Neural progenitor cell (in vitro differentiated cells): ENCODE measurements around the gene OR10D3. TPM values are rescaled to one million over a fixed set of nuclear protein-coding genes. Genes with fewer than 3 reads are reported as not detected.

Experiments
- DNase-seq: peaks from one replicate; pipeline ENCODE4 v3.0.0-alpha.2; 2016; ENCODE audit warnings: low spot score
- H2AFZ ChIP-seq: fragments of 200-600 bp; sonication (generic); replicated peaks from 2 replicates; pipeline ENCODE4 v1.6.1; 2016; ENCODE audit warnings: antibody characterized with exemption
- H3F3A ChIP-seq: fragments of 200-600 bp; sonication (generic); 2 replicates; pipeline ENCODE4 v1.6.1; 2016; ENCODE audit warnings: antibody characterized with exemption, low read depth
- H3K27ac ChIP-seq: fragments of 200-600 bp; sonication (generic); 2 replicates; pipeline ENCODE4 v1.5.1; 2016; ENCODE audit warnings: mild to moderate bottlenecking
- H3K27me3 ChIP-seq: fragments of 200-600 bp; sonication (generic); 2 replicates; pipeline ENCODE4 v1.6.1; 2016; ENCODE audit warnings: mild to moderate bottlenecking, moderate library complexity
- H3K36me3 ChIP-seq: fragments of 200-600 bp; sonication (generic); 2 replicates; pipeline ENCODE4 v1.5.1; 2016
- H3K4me1 ChIP-seq: fragments of 200-600 bp; sonication (generic); 2 replicates; pipeline ENCODE4 v1.6.1; 2016; ENCODE audit warnings: mixed run types
- H3K4me2 ChIP-seq: fragments of 200-600 bp; sonication (generic); 2 replicates; pipeline ENCODE4 v1.6.1; 2016
- H3K4me3 ChIP-seq: fragments of 200-600 bp; sonication (generic); 2 replicates; pipeline ENCODE4 v1.5.1; 2016
- H3K79me2 ChIP-seq: fragments of 200-600 bp; sonication (generic); 2 replicates; pipeline ENCODE4 v1.6.1; 2016; ENCODE audit warnings: low read depth
- H3K9ac ChIP-seq: fragments of 200-600 bp; sonication (generic); 2 replicates; pipeline ENCODE4 v1.6.1; 2016
- H3K9me3 ChIP-seq: fragments of 200-600 bp; sonication (generic); 2 replicates; pipeline ENCODE4 v1.5.1; 2016; ENCODE audit warnings: low read depth
- H4K20me1 ChIP-seq: fragments of 200-600 bp; sonication (generic); 2 replicates; pipeline ENCODE4 v1.6.1; 2016; ENCODE audit warnings: low read depth
- H3K27ac Mint-ChIP-seq: 3 replicates; pipeline ENCODE4 v1.8.0; 2021; ENCODE audit warnings: mixed read lengths
- H3K27me3 Mint-ChIP-seq: 2 replicates; pipeline ENCODE4 v1.8.0; 2022; ENCODE audit warnings: low read depth, mild to moderate bottlenecking, inconsistent platforms, moderate library complexity, mixed read lengths; ENCODE audit not compliant: insufficient read depth
- H3K36me3 Mint-ChIP-seq: 3 replicates; pipeline ENCODE4 v1.8.0; 2021; ENCODE audit warnings: mixed read lengths
- H3K4me1 Mint-ChIP-seq: 3 replicates; pipeline ENCODE4 v1.8.0; 2021; ENCODE audit warnings: mixed read lengths
- H3K4me3 Mint-ChIP-seq: 3 replicates; pipeline ENCODE4 v1.8.0; 2021; ENCODE audit warnings: mild to moderate bottlenecking, moderate library complexity, mixed read lengths
- H3K9me3 Mint-ChIP-seq: 3 replicates; pipeline ENCODE4 v1.8.0; 2020; ENCODE audit warnings: mixed read lengths
- EZH2 ChIP-seq: fragments of 200-600 bp; sonication (generic); IDR thresholded peaks from 2 replicates; pipeline ENCODE4 v1.6.1; 2017; ENCODE audit warnings: antibody characterized with exemption, mild to moderate bottlenecking, moderate library complexity
- EZH2phosphoT487 ChIP-seq: fragments of 200-600 bp; sonication (generic); IDR thresholded peaks from 2 replicates; pipeline ENCODE4 v1.6.1; 2017; ENCODE audit warnings: antibody characterized with exemption
- total RNA-seq: library from RNA; depleted of rRNA; stranded (reverse); fragments of >200 nt; gene quantifications from 2 replicates; pipeline ENCODE4 v1.2.3, GENCODE V29; 2015; ENCODE audit warnings: low replicate concordance
- TF ChIP-seq, protein P1 (sequence below): fragments of 200-600 bp; sonication (generic); IDR thresholded peaks from 2 replicates; pipeline ENCODE4 v1.5.1; 2017; ENCODE audit warnings: antibody characterized with exemption, mild to moderate bottlenecking

OR10D3 gene
- total RNA-seq, 1 donor from 2014 or later: not detected

DNA sequence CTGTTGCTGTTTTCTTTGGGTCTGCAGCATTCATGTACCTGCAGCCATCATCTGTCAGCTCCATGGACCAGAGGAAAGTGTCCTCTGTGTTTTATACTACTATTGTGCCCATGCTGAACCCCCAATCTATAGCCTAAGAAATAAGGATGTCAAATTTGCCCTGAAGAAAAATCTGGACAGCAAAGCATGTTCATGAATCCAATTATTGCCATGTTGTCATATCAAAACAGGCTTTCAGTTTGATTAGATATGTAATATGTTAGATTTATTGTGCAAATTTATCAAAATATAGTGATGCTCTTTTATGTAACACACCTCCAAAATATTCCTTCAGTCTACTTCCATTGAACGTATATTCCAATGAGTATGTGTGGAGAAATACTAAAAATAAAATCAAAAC lies 42.3 kb downstream of the OR10D3 start:
- H3K9me3 ChIP-seq: no peaks in the 10 kb centered on the region
- H3F3A ChIP-seq: no peaks in the 10 kb centered on the region

DNA sequence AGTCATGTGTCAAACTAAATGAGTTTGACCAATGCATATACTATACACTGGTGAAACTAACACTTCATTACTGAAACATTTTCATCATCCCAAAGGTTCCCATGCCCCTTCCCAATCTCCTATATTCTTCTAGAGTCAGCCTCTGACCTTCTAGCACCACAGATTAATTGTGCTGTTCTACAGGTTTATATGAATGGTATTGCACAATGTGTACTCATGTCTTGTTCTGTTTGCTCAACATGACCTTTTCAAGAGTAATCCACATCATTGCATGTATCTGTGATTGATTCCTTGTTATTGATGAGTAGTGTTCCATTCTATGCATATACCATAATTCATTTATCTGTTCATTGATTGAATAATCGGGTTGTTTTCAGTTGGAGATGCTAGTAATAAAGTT lies 50.2 kb downstream of the OR10D3 start:
- Mint-ChIP-seq H3K4me1 (no peaks in the 10 kb centered on the region), H3K9me3 (no peaks in the 10 kb centered on the region), H3K36me3 (no peaks in the 10 kb centered on the region), H3K27me3 (no peaks in the 10 kb centered on the region), H3K4me3 (no peak overlapping the region), H3K27ac (no peak overlapping the region)
- Histone ChIP-seq H3K9ac (no peak overlapping the region), H3K36me3 (no peaks in the 10 kb centered on the region), H3K4me1 (no peaks in the 10 kb centered on the region), H3K27ac (no peak overlapping the region), H3K27me3 (no peaks in the 10 kb centered on the region), H3K4me3 (no peak overlapping the region), H3K4me2 (no peak overlapping the region), H3F3A (no peaks in the 10 kb centered on the region), H3K79me2 (no peaks in the 10 kb centered on the region), H4K20me1 (no peaks in the 10 kb centered on the region), H2AFZ (no peak overlapping the region), H3K9me3 (no peaks in the 10 kb centered on the region)
- TF ChIP-seq EZH2 (no peak), EZH2phosphoT487 (no peak)
- TF ChIP-seq, protein P1, sequence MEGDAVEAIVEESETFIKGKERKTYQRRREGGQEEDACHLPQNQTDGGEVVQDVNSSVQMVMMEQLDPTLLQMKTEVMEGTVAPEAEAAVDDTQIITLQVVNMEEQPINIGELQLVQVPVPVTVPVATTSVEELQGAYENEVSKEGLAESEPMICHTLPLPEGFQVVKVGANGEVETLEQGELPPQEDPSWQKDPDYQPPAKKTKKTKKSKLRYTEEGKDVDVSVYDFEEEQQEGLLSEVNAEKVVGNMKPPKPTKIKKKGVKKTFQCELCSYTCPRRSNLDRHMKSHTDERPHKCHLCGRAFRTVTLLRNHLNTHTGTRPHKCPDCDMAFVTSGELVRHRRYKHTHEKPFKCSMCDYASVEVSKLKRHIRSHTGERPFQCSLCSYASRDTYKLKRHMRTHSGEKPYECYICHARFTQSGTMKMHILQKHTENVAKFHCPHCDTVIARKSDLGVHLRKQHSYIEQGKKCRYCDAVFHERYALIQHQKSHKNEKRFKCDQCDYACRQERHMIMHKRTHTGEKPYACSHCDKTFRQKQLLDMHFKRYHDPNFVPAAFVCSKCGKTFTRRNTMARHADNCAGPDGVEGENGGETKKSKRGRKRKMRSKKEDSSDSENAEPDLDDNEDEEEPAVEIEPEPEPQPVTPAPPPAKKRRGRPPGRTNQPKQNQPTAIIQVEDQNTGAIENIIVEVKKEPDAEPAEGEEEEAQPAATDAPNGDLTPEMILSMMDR: no peak
- DNase-seq: no peak

More for the DNA sequence above, 42.3 kb downstream of the OR10D3 start:
- Histone ChIP-seq H3K4me2 (no peak overlapping the region), H3K9ac (no peak overlapping the region), H3K36me3 (no peaks in the 10 kb centered on the region), H3K27me3 (no peaks in the 10 kb centered on the region), H3K27ac (no peak overlapping the region), H3K4me3 (no peak overlapping the region), H3K79me2 (no peaks in the 10 kb centered on the region), H2AFZ (no peak overlapping the region), H3K4me1 (peaks cover 8% of the 10 kb centered on the region), H4K20me1 (no peaks in the 10 kb centered on the region)
- Mint-ChIP-seq H3K27me3 (no peaks in the 10 kb centered on the region), H3K36me3 (no peaks in the 10 kb centered on the region), H3K27ac (no peak overlapping the region), H3K4me3 (no peak overlapping the region), H3K4me1 (peaks cover 5% of the 10 kb centered on the region), H3K9me3 (no peaks in the 10 kb centered on the region)
- TF ChIP-seq EZH2phosphoT487 (no peak), EZH2 (no peak)
- TF ChIP-seq, protein P1: no peak
- DNase-seq: no peak

Other genes starting within 250 kb of the OR10D3 start
- not detected in 2 replicates for gene OR4D5, start 243.7 kb upstream of the OR10D3 start, total RNA-seq
- not detected in 2 replicates for gene OR6T1, start 239.5 kb upstream of the OR10D3 start, total RNA-seq
- gene OR10S1, start 205.6 kb upstream of the OR10D3 start, total RNA-seq: not detected in 2 replicates
- not detected in 2 replicates for gene OR10G6, start 188.2 kb upstream of the OR10D3 start, total RNA-seq
- gene OR10G4, start 170.3 kb upstream of the OR10D3 start, total RNA-seq: not detected in 2 replicates
- gene OR10G9, start 160.3 kb upstream of the OR10D3 start, total RNA-seq: not detected in 2 replicates
- not detected in 2 replicates for gene OR10G8, start 156.5 kb upstream of the OR10D3 start, total RNA-seq
- gene OR10G7, start 142.0 kb upstream of the OR10D3 start, total RNA-seq: not detected in 2 replicates
- 24.5 and 27.3 TPM in 2 replicates for gene VWA5A, start 67.9 kb upstream of the OR10D3 start, total RNA-seq
- gene OR8G1, start 57.8 kb downstream of the OR10D3 start, total RNA-seq: not detected in 2 replicates
- gene OR8G5, start 73.0 kb downstream of the OR10D3 start, total RNA-seq: not detected in 2 replicates
- gene OR8D1, start 130.6 kb downstream of the OR10D3 start, total RNA-seq: not detected in 2 replicates
- not detected in 2 replicates for gene OR8D2, start 136.9 kb downstream of the OR10D3 start, total RNA-seq
- not detected in 2 replicates for gene OR8B2, start 201.2 kb downstream of the OR10D3 start, total RNA-seq
- gene OR8B3, start 215.7 kb downstream of the OR10D3 start, total RNA-seq: not detected in 2 replicates
- gene OR8B4, start 241.5 kb downstream of the OR10D3 start, total RNA-seq: not detected in 2 replicates